Hepatocyte (in vitro differentiated cells): ENCODE measurements around the gene HLA-DRB1. TPM values are rescaled to one million over a fixed set of nuclear protein-coding genes. Genes with fewer than 3 reads are reported as not detected.
"Not testable (repeated sequence)": the region's sequence is repeated elsewhere in the genome, so short reads cannot be mapped to it uniquely, and the experiment has no call there.

ENCODE experiments used
- DNase-seq: peaks from one replicate; pipeline ENCODE4 v3.0.0-alpha.2; 2016; ENCODE audit warnings: low spot score
- H2AFZ ChIP-seq: fragments of 200-600 bp; sonication (generic); 2 replicates; pipeline ENCODE4 v1.6.0; 2016; ENCODE audit warnings: antibody characterized with exemption, mild to moderate bottlenecking
- H3K27ac ChIP-seq: fragments of 200-600 bp; sonication (generic); 2 replicates; pipeline ENCODE4 v1.5.1; 2016; ENCODE audit warnings: mild to moderate bottlenecking
- H3K27me3 ChIP-seq: fragments of 200-600 bp; sonication (generic); 2 replicates; pipeline ENCODE4 v1.6.1; 2016
- H3K36me3 ChIP-seq: fragments of 200-600 bp; sonication (generic); replicated peaks from 2 replicates; pipeline ENCODE4 v1.5.1; 2016; ENCODE audit warnings: low read depth; ENCODE audit not compliant: insufficient read depth
- H3K4me1 ChIP-seq: fragments of 200-600 bp; sonication (generic); 2 replicates; pipeline ENCODE4 v1.5.1; 2016; ENCODE audit warnings: mild to moderate bottlenecking, moderate library complexity; ENCODE audit not compliant: insufficient read depth
- H3K4me2 ChIP-seq: fragments of 200-600 bp; sonication (generic); 2 replicates; pipeline ENCODE4 v1.6.0; 2016
- H3K4me3 ChIP-seq: fragments of 200-600 bp; sonication (generic); 2 replicates; pipeline ENCODE4 v1.5.1; 2016; ENCODE audit warnings: mild to moderate bottlenecking
- H3K79me2 ChIP-seq: fragments of 200-600 bp; sonication (generic); 2 replicates; pipeline ENCODE4 v1.6.0; 2017; ENCODE audit warnings: mild to moderate bottlenecking
- H3K9me2 ChIP-seq: fragments of 200-600 bp; sonication (generic); replicated peaks from 2 replicates; pipeline ENCODE4 v1.6.0; 2017; ENCODE audit warnings: mild to moderate bottlenecking; ENCODE audit not compliant: insufficient read depth
- H3K9me3 ChIP-seq: fragments of 200-600 bp; sonication (generic); 2 replicates; pipeline ENCODE4 v1.5.1; 2016; ENCODE audit warnings: low read depth, mild to moderate bottlenecking
- H4K20me1 ChIP-seq: fragments of 200-600 bp; sonication (generic); 2 replicates; pipeline ENCODE4 v1.6.0; 2016; ENCODE audit warnings: mild to moderate bottlenecking; ENCODE audit not compliant: insufficient read depth, poor library complexity, severe bottlenecking
- EZH2 ChIP-seq: fragments of 200-600 bp; sonication (generic); IDR thresholded peaks from 2 replicates; pipeline ENCODE4 v1.6.1; 2016; ENCODE audit warnings: antibody characterized with exemption, mild to moderate bottlenecking, borderline replicate concordance
- EZH2phosphoT487 ChIP-seq: fragments of 200-600 bp; sonication (generic); IDR thresholded peaks from one replicate; pipeline ENCODE4 v1.6.1; 2018; ENCODE audit warnings: antibody characterized with exemption, mild to moderate bottlenecking, low read depth, moderate library complexity; ENCODE audit not compliant: unreplicated experiment, severe bottlenecking
- WGBS: methylation state at CpG from one replicate; pipeline ENCODE4 v1.1.6; 2016; ENCODE audit warnings: low lambda C conversion rate; ENCODE audit errors: missing lambda C conversion rate; 5-methylcytosine and 5-hydroxymethylcytosine counted together
- polyA plus RNA-seq: library from polyadenylated mRNA; unstranded; fragments of >200 nt; fragmentation: Nextera tagmentation; extraction: Ambion mirVana; gene quantifications from 2 replicates; pipeline ENCODE4 v1.2.1, GENCODE V29; 2016
- small RNA-seq: library from RNA; depleted of rRNA; stranded (forward); fragments of <200 nt; gene quantifications from one replicate; pipeline ENCODE3, GENCODE V24; 2014
- total RNA-seq: library from RNA; depleted of rRNA; stranded (reverse); fragments of >200 nt; gene quantifications from 2 replicates; pipeline ENCODE4 v1.2.3, GENCODE V29; 2014
- TF ChIP-seq, protein P1 (sequence below): fragments of 200-600 bp; sonication (generic); IDR thresholded peaks from 2 replicates; pipeline ENCODE4 v1.5.1; 2016; ENCODE audit warnings: antibody characterized with exemption, mild to moderate bottlenecking; ENCODE audit not compliant: poor library complexity

HLA-DRB1 gene
- total and polyA plus RNA-seq, 2 experiments from 2014 or later: 59.1 to 72.9 TPM

DNA sequence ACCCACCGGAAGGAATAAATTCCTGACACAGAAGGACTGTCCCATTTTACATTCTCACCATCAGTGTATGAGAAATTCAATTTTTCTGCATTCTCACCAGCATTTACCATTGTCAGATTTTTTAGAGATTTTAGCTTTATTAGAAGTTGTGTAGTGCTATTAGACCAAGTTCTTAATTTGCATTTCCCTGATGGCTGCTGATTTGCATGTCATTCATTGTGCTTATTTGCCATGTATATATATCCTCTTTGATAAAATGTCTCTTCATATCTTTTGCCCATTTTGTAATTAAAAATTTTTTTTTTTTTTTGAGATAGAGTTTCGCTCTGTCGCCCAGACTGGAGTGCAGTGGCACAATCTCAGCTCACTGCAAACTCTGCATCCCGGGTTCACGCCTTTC, 49.8 kb downstream of the HLA-DRB1 start:
- Histone ChIP-seq H3K27ac (no peak overlapping the region), H3K9me3 (no peaks in the 10 kb centered on the region), H3K9me2 (no peaks in the 10 kb centered on the region), H4K20me1 (no peaks in the 10 kb centered on the region), H3K79me2 (no peaks in the 10 kb centered on the region), H3K27me3 (no peaks in the 10 kb centered on the region), H3K4me3 (no peak overlapping the region), H3K4me1 (no peaks in the 10 kb centered on the region), H2AFZ (no peak overlapping the region), H3K36me3 (no peaks in the 10 kb centered on the region), H3K4me2 (no peak overlapping the region)
- WGBS: 96% methylated on average over 5 of the region's 5 CpGs
- no peak for DNase-seq
- TF ChIP-seq EZH2 (no peak), EZH2phosphoT487 (no peak)

DNA sequence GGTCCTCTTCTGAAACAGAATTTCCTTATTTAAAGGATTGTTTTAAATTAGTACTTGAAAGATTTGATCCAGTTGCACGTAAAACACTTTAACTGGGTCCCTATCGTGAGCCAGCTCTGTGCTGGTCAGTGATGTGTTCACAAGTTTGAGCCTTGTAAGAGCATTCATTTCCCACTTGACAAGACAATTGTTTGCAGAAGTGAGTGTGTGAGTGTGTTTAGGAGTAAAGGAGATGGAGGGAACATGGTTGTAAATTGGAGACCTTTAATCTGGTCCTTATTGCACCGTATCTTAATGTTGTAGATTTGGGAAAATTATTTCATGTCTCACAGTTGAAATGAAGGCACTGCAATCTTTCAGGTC, 59.2 kb downstream of the HLA-DRB1 start:
- not testable (repeated sequence) for H3K4me2 ChIP-seq, H2AFZ ChIP-seq, H3K9me2 ChIP-seq, H4K20me1 ChIP-seq, H3K36me3 ChIP-seq, H3K27me3 ChIP-seq, H3K9me3 ChIP-seq, H3K4me1 ChIP-seq, H3K4me3 ChIP-seq, DNase-seq, H3K79me2 ChIP-seq, H3K27ac ChIP-seq
- 68% methylated on average over 3 of the region's 3 CpGs for WGBS

DNA sequence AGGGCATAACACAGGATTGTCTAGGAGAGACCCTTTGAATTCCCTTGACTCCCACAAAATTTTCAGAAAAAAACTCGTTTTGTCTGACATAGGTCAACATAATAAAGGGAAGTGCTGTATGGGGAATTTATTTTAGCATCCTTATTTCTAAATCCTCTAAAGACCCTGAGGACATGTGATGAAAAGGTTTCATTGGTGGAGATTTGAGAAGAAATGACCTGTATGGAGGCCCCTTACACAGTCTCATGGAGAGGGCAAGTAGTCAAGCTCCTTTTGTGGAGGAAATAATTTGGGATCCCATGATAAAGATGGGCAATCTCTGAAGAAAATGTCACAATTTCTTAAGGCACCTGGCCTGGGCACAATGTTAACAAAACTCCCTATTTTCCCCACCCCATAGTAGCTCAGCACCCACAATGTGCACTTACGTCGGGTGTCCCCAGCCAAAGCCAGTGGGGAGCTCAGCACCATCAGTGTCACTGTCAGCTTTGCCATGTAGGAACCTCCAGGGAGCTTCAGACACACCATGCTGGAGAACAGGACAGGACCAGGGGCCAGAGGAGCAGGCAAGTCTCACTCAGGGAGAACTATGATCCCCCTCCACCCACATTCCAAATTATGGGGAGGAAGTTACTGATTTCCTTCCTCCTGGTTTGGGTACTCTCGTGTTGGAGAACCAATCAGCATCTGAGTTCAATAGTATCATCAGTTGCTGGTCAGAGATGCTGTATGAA, 59.8 kb downstream of the HLA-DRB1 start, which contains the start of gene HLA-DRB5:
Gene HLA-DRB5 (minus strand): TSS at position 591 of the 734 bp plus-strand sequence. CDS start 63 bp downstream, at position 528.
- TF ChIP-seq EZH2phosphoT487: no peak
- TF ChIP-seq EZH2: no peak
- TF ChIP-seq, protein P1, sequence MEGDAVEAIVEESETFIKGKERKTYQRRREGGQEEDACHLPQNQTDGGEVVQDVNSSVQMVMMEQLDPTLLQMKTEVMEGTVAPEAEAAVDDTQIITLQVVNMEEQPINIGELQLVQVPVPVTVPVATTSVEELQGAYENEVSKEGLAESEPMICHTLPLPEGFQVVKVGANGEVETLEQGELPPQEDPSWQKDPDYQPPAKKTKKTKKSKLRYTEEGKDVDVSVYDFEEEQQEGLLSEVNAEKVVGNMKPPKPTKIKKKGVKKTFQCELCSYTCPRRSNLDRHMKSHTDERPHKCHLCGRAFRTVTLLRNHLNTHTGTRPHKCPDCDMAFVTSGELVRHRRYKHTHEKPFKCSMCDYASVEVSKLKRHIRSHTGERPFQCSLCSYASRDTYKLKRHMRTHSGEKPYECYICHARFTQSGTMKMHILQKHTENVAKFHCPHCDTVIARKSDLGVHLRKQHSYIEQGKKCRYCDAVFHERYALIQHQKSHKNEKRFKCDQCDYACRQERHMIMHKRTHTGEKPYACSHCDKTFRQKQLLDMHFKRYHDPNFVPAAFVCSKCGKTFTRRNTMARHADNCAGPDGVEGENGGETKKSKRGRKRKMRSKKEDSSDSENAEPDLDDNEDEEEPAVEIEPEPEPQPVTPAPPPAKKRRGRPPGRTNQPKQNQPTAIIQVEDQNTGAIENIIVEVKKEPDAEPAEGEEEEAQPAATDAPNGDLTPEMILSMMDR: no peak
- 75% methylated on average over 4 of the region's 4 CpGs for WGBS
- no peaks in the 10 kb centered on the region for H3K36me3 ChIP-seq
- no peaks in the 10 kb centered on the region for H3K27me3 ChIP-seq
- no peak for DNase-seq
- no peaks in the 10 kb centered on the region for H3K9me2 ChIP-seq
- H3K79me2 ChIP-seq: no peaks in the 10 kb centered on the region
- H2AFZ ChIP-seq: no peak within 1 kb of the TSS
- no peak within 1 kb of the TSS for H3K4me3 ChIP-seq
- H3K4me2 ChIP-seq: no peak within 1 kb of the TSS
- no peaks in the 10 kb centered on the region for H3K9me3 ChIP-seq
- H3K27ac ChIP-seq: no peak within 1 kb of the TSS
- H4K20me1 ChIP-seq: no peaks in the 10 kb centered on the region
- no peaks in the 10 kb centered on the region for H3K4me1 ChIP-seq

Small RNAs within 50 kb of the gene (small RNA-seq; reads per million reads assigned to genes)
- not detected for gene RNU1-61P

Other genes with a start within 250 kb of the HLA-DRB1 start
- gene TSBP1, start 217.9 kb downstream of the HLA-DRB1 start, total RNA-seq: not detected in 2 replicates
- not detected in 2 replicates for gene TSBP1, start 217.9 kb downstream of the HLA-DRB1 start, polyA plus RNA-seq
- not detected in 2 replicates for gene BTNL2, start 182.7 kb downstream of the HLA-DRB1 start, total RNA-seq
- 0.62 TPM in 1 of 2 replicates, not detected in the other for gene BTNL2, start 182.7 kb downstream of the HLA-DRB1 start, polyA plus RNA-seq
- 1.3 and 3.7 TPM in 2 replicates for gene HLA-DRA, start 150.0 kb downstream of the HLA-DRB1 start, total RNA-seq
- gene HLA-DRA, start 150.0 kb downstream of the HLA-DRB1 start, polyA plus RNA-seq: 0.64 and 0.75 TPM in 2 replicates
- 9.7 and 11.9 TPM in 2 replicates for gene HLA-DRB5, start 59.6 kb downstream of the HLA-DRB1 start, total RNA-seq
- 15.2 and 17.0 TPM in 2 replicates for gene HLA-DRB5, start 59.6 kb downstream of the HLA-DRB1 start, polyA plus RNA-seq
- gene HLA-DQA1, start 47.6 kb upstream of the HLA-DRB1 start, total RNA-seq: not detected in 2 replicates
- gene HLA-DQA1, start 47.6 kb upstream of the HLA-DRB1 start, polyA plus RNA-seq: not detected in 2 replicates
- 12.0 and 12.2 TPM in 2 replicates for gene HLA-DQB1, start 76.8 kb upstream of the HLA-DRB1 start, total RNA-seq
- gene HLA-DQB1, start 76.8 kb upstream of the HLA-DRB1 start, polyA plus RNA-seq: 13.0 and 15.2 TPM in 2 replicates
- not detected in 2 replicates for gene HLA-DQA2, start 151.5 kb upstream of the HLA-DRB1 start, total RNA-seq
- not detected in 2 replicates for gene HLA-DQA2, start 151.5 kb upstream of the HLA-DRB1 start, polyA plus RNA-seq
- gene HLA-DQB2, start 173.7 kb upstream of the HLA-DRB1 start, total RNA-seq: not detected in 2 replicates
- not detected in 2 replicates for gene HLA-DQB2, start 173.7 kb upstream of the HLA-DRB1 start, polyA plus RNA-seq
- not detected in 2 replicates for gene HLA-DOB, start 227.2 kb upstream of the HLA-DRB1 start, total RNA-seq
- gene HLA-DOB, start 227.2 kb upstream of the HLA-DRB1 start, polyA plus RNA-seq: 0.94 TPM in 1 of 2 replicates, not detected in the other
- gene TAP2, start 248.9 kb upstream of the HLA-DRB1 start, total RNA-seq: 5.9 and 11.7 TPM in 2 replicates
- gene TAP2, start 248.9 kb upstream of the HLA-DRB1 start, polyA plus RNA-seq: 1.2 and 1.7 TPM in 2 replicates